ENCODE data around the gene CACNA1H. TPM values are rescaled to one million over a fixed set of nuclear protein-coding genes. Genes with fewer than 3 reads are reported as not detected.
"Not testable (repeated sequence)": the region's sequence is repeated elsewhere in the genome, so short reads cannot be mapped to it uniquely, and the experiment has no call there.

CACNA1H gene
- total RNA-seq, 3 donors from 2014 or later (not counting 1 experiment from before 2014, with no cell fraction given) = 1.1 to 1.5 (median 1.3) TPM

DNA sequence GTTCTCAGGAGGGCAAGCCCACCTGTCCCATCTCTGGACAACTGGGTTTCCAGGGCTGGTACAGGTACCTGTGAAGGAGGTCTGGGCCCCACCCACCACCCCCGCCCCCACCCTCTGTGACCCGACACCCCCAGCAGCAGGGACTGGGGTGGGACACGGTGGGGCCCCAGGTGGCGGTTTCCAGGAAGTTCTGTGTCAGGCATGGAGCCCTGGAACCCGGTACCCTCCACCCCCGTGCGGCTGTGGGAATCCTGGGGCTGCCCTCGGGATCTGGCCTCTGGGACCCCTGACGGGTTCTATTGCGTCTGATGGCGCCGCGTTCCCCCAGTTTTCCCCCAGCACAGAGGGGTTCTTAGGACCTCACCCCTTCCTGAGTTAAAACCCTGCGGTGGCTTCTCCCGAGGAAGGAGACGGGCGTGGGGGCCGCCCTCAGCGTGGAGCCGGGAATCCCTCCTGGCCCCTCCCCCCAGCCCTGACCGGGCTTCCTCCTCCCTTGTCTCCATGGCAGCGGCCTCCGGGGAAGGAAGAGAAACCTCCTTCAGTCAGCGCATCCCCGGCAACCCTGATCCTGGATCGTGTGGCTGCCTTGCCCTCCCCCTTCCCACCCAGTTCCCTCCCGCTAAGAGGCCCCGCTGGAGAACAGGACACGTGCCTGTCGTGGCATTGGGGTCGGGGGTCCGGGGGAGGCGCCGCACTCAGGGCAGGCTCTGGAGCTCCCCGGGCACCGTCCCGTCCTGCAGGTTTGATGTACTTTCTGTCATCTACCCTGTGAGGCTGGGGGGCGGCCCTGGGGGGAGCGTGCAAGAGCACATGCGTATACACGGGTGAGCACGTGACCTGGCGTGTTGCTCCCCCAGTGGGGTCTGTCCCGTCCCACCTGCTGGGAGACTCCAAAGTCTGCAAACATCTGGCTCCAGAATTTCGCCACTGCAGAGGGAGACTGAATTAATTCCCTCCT is 30.3 kb downstream of the CACNA1H start:
- Histone ChIP-seq H3K4me1 (ENCODE audit: control insufficient read depth, insufficient read depth, low read length) (no peaks in the 10 kb centered on the region), H3K36me3 (ENCODE audit: control insufficient read depth, insufficient read depth, low read length) (no peaks in the 10 kb centered on the region), H3K27me3 (ENCODE audit: control insufficient read depth, insufficient read depth, low read length) (no peaks in the 10 kb centered on the region), H3K4me3 (ENCODE audit: low read length) (no peak overlapping the region), H3K9me3 (ENCODE audit: control insufficient read depth, insufficient read depth, low read length) (no peaks in the 10 kb centered on the region), H3K27ac (ENCODE audit: low read length) (no peak overlapping the region)
- H3K4me3 Mint-ChIP-seq = no peak overlapping the region
- no peak for TF ChIP-seq CTCF (IDR thresholded peaks at IDR 0.05)
- H3K4me1 Mint-ChIP-seq = no peaks in the 10 kb centered on the region
- ATAC-seq = no peak
- intact Hi-C loops (cut with micrococcal nuclease) = no loop called here
- no peak for DNase-seq
- H3K27ac Mint-ChIP-seq = no peak overlapping the region
- no peaks in the 10 kb centered on the region for H3K27me3 Mint-ChIP-seq (ENCODE audit: low read depth in 2 of 2)
- 64% methylated on average over 43 of the region's 45 CpGs for WGBS (ENCODE audit: insufficient coverage)
- no peaks in the 10 kb centered on the region for H3K36me3 Mint-ChIP-seq
- H3K9me3 Mint-ChIP-seq = no peaks in the 10 kb centered on the region

- H3K27me3 Mint-ChIP-seq (ENCODE audit: low read depth in 2 of 2) = no peaks in the 10 kb centered on the region
- WGBS (ENCODE audit: insufficient coverage) = 88% methylated on average over 26 of the region's 26 CpGs
- ATAC-seq (no peak), DNase-seq (no peak)
- H3K9me3 Mint-ChIP-seq = no peaks in the 10 kb centered on the region
- no peak overlapping the region for H3K27ac Mint-ChIP-seq
- no peak overlapping the region for H3K4me3 Mint-ChIP-seq
- no peak overlapping the region for H3K27ac ChIP-seq (ENCODE audit: low read length)
- intact Hi-C loops (cut with micrococcal nuclease) = no loop called here
- no peak overlapping the region for H3K4me3 ChIP-seq (ENCODE audit: low read length)
- H3K36me3 Mint-ChIP-seq = no peaks in the 10 kb centered on the region
- H3K27me3 ChIP-seq (ENCODE audit: control insufficient read depth, insufficient read depth, low read length) = no peaks in the 10 kb centered on the region
- TF ChIP-seq CTCF (IDR thresholded peaks at IDR 0.05) = no peak
- no peaks in the 10 kb centered on the region for H3K9me3 ChIP-seq (ENCODE audit: control insufficient read depth, insufficient read depth, low read length)
- no peaks in the 10 kb centered on the region for H3K4me1 Mint-ChIP-seq
- H3K4me1 ChIP-seq (ENCODE audit: control insufficient read depth, insufficient read depth, low read length) = no peaks in the 10 kb centered on the region
- H3K36me3 ChIP-seq (ENCODE audit: control insufficient read depth, insufficient read depth, low read length) = no peaks in the 10 kb centered on the region
These were observed 31.4 kb downstream of the CACNA1H start for GRCh38 chr16:1184156-1184868.

DNA sequence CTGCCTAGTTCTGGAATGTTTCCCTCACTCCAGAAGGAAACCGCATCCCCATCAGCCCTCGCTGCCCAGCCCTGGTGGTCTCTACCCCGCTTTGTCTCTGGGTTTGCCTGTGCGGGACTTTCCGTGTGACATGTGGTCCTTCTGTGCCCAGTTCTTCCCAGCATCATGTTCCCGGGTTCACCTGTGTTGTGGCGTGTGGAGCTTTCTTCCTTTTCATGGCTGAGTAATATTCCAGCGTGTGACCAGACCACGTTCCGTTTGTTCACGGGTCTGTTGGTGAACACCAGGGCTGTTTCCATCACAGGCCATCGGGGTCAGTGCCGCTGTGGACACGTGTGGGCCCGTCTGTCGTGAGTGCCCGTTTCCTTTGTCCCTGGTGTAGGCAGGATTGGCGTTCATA is 32.1 kb downstream of the CACNA1H start:
- H3K27me3 Mint-ChIP-seq (ENCODE audit: low read depth in 2 of 2) = no peaks in the 10 kb centered on the region
- intact Hi-C loops (cut with micrococcal nuclease) = no loop called here
- TF ChIP-seq CTCF (IDR thresholded peaks at IDR 0.05) = no peak
- no peaks in the 10 kb centered on the region for H3K9me3 ChIP-seq (ENCODE audit: control insufficient read depth, insufficient read depth, low read length)
- H3K27ac Mint-ChIP-seq = no peak overlapping the region
- no peak for ATAC-seq
- no peak overlapping the region for H3K4me3 ChIP-seq (ENCODE audit: low read length)
- H3K4me3 Mint-ChIP-seq = no peak overlapping the region
- no peaks in the 10 kb centered on the region for H3K9me3 Mint-ChIP-seq
- H3K36me3 ChIP-seq (ENCODE audit: control insufficient read depth, insufficient read depth, low read length) = no peaks in the 10 kb centered on the region
- no peaks in the 10 kb centered on the region for H3K36me3 Mint-ChIP-seq
- no peak for DNase-seq
- no peaks in the 10 kb centered on the region for H3K4me1 Mint-ChIP-seq
- H3K27ac ChIP-seq (ENCODE audit: low read length) = no peak overlapping the region
- no peaks in the 10 kb centered on the region for H3K4me1 ChIP-seq (ENCODE audit: control insufficient read depth, insufficient read depth, low read length)
- H3K27me3 ChIP-seq (ENCODE audit: control insufficient read depth, insufficient read depth, low read length) = no peaks in the 10 kb centered on the region
- WGBS (ENCODE audit: insufficient coverage) = 92% methylated on average over 18 of the region's 18 CpGs

GRCh38 chr16:1185460-1186207 is 32.7 kb downstream of the CACNA1H start:
- WGBS (ENCODE audit: insufficient coverage) = 92% methylated on average over 53 of the region's 86 CpGs
- H3K4me3 Mint-ChIP-seq; DNase-seq; H3K36me3 Mint-ChIP-seq; H3K27ac Mint-ChIP-seq; H3K27me3 Mint-ChIP-seq (ENCODE audit: low read depth in 2 of 2); H3K36me3 ChIP-seq (ENCODE audit: control insufficient read depth, insufficient read depth, low read length); intact Hi-C loops (cut with micrococcal nuclease); H3K27ac ChIP-seq (ENCODE audit: low read length); ATAC-seq; H3K27me3 ChIP-seq (ENCODE audit: control insufficient read depth, insufficient read depth, low read length); H3K4me1 Mint-ChIP-seq; H3K4me3 ChIP-seq (ENCODE audit: low read length); H3K9me3 ChIP-seq (ENCODE audit: control insufficient read depth, insufficient read depth, low read length); H3K4me1 ChIP-seq (ENCODE audit: control insufficient read depth, insufficient read depth, low read length); H3K9me3 Mint-ChIP-seq: not testable (repeated sequence)

Measured in natural killer cell (primary cell).